ENCODE data around the gene RASSF3.

The RASSF3 gene

DNA sequence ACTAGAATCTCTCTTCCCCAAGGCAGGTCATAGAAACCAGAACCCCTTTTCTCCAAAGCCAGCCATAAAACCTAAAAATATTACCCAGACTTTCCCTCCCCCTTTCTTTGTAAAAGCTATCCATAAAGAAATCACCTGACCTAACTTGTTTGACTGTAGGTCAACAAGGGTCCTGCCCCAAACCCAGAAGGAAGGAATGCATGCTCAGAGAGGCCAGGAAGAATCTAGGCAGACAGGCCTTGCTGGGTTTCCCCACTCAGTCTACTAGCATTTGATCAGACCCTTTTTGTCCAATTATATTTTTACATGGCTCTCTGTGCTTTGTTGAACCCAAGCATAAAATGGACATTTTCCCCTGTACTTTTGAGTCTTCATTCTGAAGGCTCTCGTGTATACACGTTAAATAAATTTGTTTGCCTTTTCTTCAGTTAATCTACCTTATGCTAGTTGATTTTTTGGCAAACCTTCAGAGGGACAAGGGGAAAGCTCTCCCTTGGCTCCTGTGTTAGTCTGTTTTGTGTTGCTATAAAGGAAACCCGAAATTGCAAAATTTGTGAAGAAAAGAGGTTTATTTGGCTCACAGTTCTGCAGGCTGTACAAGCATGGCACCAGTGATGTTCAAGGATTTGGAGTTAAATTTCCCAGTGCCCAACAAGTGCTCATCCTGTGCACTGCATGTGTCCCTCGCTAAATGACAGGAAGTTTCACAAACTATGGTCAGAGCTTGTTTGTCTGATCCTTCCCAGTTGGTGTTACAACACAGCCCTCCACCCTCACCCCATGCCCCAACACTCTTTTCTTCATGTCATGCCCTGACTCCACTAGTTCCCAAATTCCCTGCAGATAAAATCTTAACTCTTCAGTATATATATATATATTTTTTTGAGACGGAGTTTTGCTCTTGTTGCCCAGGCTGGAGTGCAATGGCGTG lies 14.2 kb upstream of the RASSF3 start:
- H3K4me3 ChIP-seq (ENCODE audit: low read depth, low read length) = no peak overlapping the region
- TF ChIP-seq, protein P1, sequence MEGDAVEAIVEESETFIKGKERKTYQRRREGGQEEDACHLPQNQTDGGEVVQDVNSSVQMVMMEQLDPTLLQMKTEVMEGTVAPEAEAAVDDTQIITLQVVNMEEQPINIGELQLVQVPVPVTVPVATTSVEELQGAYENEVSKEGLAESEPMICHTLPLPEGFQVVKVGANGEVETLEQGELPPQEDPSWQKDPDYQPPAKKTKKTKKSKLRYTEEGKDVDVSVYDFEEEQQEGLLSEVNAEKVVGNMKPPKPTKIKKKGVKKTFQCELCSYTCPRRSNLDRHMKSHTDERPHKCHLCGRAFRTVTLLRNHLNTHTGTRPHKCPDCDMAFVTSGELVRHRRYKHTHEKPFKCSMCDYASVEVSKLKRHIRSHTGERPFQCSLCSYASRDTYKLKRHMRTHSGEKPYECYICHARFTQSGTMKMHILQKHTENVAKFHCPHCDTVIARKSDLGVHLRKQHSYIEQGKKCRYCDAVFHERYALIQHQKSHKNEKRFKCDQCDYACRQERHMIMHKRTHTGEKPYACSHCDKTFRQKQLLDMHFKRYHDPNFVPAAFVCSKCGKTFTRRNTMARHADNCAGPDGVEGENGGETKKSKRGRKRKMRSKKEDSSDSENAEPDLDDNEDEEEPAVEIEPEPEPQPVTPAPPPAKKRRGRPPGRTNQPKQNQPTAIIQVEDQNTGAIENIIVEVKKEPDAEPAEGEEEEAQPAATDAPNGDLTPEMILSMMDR (IDR thresholded peaks at IDR 0.05; ENCODE audit: borderline replicate concordance, insufficient read depth, low read depth, low read length) = no peak

DNA sequence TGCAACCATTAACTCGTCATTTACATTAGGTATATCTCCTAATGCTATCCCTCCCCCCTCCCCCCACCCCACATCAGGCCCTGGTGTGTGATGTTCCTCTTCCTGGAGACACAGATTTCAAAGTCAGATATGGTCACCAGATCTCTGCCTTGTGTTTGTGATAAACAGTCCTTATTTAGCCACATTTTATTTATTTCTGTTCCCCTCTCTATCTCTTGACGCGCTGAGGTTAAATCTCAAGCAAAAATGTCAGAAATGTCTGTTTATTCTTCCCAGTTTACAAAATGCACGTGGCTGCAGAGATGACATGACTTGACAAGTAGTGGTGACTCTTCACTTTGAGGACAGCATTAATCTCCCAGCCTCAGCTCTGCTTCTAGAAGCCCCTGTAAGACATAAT lies 11.5 kb upstream of the RASSF3 start:
- TF ChIP-seq, protein P1 (IDR thresholded peaks at IDR 0.05; ENCODE audit: borderline replicate concordance, insufficient read depth, low read depth, low read length) = no peak
- no peak overlapping the region for H3K4me3 ChIP-seq (ENCODE audit: low read depth, low read length)

DNA sequence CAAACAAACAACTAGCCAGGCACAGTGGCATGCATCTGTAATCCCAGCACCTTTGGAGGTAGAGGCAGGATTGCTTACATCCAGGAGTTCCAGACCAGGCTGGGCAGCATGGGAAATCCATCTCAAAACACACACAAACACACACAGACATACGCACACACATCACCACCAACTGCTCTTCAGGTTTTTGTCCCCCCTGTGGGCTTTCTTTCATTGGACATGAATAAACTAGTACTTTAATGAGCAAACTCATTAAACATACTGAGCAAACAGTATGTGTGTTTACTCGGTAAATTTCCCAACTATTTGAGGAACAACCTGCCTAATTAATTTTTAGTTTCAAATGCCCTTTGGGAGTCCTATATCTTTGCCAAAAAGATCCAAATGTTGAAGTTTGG lies 10.1 kb upstream of the RASSF3 start:
- TF ChIP-seq, protein P1 (IDR thresholded peaks at IDR 0.05; ENCODE audit: borderline replicate concordance, insufficient read depth, low read depth, low read length) = no peak
- no peak overlapping the region for H3K4me3 ChIP-seq (ENCODE audit: low read depth, low read length)

DNA sequence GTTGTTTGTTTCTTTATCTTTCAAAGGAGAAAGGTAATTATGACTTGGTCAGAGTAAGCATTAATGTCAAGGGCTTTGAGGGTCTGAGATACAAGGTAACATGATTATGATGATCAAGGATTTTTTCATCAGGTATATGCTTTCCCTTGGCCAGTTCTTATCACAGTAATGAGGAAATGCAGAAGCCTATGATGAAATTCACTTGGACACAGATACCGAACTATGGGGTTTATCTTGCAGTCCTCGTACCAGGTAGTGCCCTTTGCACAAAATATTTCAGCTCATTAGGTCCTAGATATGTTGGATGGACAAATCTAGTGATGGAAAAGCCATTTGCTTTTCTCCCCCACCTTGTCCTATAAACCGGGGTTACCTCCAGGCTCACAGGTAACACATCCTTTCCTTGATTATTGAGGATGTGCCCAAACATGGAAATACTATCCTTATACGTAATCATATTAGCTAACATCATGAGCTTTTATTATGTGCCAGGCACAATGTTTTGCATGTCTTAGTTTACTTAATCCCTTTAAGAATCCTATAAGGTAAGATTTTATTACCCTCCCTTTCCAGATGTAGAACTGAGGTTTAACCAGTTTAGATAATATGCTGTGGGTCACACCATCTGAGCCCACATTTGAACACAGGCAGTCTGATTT lies 7.0 kb upstream of the RASSF3 start:
- H3K4me3 ChIP-seq (ENCODE audit: low read depth, low read length) = no peak overlapping the region
- TF ChIP-seq, protein P1 (IDR thresholded peaks at IDR 0.05; ENCODE audit: borderline replicate concordance, insufficient read depth, low read depth, low read length) = no peak

DNA sequence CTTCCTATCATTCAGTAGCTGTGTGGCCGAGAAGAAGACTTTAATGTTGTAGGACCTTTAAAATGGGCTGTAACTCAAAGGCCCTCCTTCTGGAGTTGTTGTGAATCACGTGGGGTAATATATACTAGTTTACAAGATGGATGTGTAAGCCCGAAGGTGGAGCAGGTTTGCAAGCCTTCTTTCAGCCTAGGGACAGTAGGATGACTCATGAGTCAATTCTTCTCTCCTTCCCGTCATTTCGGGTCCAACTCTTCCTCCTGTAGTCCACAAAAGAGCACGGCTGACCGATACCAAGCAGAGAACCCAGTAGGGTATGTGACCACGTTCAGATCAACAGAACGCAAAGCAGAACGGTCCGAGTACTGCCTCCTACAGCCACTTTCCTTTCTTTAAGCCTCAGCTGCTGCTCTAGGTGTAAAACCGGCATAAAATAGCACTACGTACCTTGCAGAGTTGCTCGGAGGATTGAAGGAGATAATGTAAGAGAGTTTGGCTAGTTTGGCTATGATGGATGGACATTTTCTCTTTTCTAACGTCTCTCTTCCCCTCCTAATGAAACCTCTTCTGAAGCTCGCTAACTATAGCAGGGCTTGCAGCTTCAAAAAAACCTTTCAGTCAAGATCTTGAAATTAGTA lies 1.3 kb upstream of the RASSF3 start:
- peak overlapping the region; percentile 95 for H3K4me3 ChIP-seq (ENCODE audit: low read depth, low read length)
- TF ChIP-seq, protein P1 (IDR thresholded peaks at IDR 0.05; ENCODE audit: borderline replicate concordance, insufficient read depth, low read depth, low read length) = no peak

DNA sequence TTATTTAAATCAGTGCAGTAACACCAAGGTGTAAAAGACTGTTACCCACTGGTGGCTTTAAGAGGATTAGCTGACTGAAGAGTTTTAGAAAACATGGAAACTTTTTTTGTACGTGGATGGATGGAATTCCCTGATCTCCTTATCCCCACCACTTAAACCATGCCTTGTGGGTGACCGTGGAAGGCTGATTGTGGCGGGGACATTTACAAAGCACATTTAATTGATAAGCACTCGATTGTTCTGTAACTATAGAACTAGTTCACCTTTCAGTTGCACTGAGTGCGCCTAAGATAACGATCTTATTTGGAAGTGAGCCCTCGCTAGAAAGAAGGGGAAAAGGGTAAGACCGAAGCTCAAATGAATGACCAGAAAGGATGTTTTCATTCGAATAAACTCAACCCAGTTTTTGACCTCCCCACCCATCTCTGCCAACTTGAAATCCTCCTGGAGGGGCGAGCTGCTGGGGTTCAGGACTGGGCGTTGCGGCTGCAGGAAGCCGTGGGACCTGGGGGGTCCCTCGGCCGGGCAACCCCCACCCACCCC lies 688 bp upstream of the RASSF3 start:
- TF ChIP-seq, protein P1 (IDR thresholded peaks at IDR 0.05; ENCODE audit: borderline replicate concordance, insufficient read depth, low read depth, low read length) = no peak
- peak overlapping the region; percentile 95 for H3K4me3 ChIP-seq (ENCODE audit: low read depth, low read length)
